GM18526 (cell line): ENCODE data around the gene SAMD4A.

Experiments
- POLR2A ChIP-seq: IDR thresholded peaks from 3 replicates; pipeline ENCODE4 v1.6.1; 2011; ENCODE audit not compliant: insufficient read length; ENCODE audit errors: extremely low read depth

Gene SAMD4A

DNA sequence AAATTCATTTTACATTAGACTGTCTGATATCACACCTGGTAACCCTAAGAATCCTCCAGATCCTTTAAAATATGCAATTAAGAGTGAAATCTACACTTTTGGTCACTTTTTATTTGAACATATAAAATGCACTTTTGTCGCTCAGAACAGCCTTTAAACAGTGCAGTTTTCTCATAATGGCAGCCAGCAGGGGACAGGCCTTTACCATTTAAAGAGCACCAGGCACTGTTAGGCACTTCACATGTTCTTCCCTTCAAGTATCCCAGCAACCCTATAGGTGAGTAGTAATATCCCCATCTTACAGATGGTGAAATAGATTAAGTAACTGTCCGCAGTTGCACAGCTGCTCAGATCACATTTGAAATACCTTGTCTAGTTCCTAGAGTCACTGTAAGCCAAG, 11.3 kb upstream of the SAMD4A start:
- TF ChIP-seq POLR2A: no peak

- TF ChIP-seq POLR2A: no peak
Measured at GRCh38 chr14:54556535-54556934, 10.4 kb upstream of the SAMD4A start.

DNA sequence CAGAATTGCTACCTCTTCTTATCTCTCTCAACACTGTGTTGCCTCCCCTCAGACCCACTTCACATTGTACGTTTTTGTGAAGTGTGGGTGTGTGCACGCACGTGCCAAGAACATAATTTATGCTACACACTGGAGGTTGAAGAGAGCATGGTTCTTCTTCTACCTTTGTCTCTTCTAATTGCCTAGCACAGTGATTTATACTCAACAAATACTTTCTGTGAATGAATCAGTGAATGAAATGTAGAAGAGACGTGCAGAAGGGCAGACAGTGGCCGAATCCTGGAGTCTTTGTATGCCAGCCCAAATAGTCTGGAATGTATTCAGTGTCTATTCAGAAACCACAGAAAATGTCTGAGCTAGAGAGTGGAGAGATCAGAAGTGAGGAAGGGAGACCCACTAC, 4.6 kb upstream of the SAMD4A start:
- TF ChIP-seq POLR2A: no peak

GRCh38 chr14:54564071-54564867, 2.7 kb upstream of the SAMD4A start:
- TF ChIP-seq POLR2A: no peak

DNA sequence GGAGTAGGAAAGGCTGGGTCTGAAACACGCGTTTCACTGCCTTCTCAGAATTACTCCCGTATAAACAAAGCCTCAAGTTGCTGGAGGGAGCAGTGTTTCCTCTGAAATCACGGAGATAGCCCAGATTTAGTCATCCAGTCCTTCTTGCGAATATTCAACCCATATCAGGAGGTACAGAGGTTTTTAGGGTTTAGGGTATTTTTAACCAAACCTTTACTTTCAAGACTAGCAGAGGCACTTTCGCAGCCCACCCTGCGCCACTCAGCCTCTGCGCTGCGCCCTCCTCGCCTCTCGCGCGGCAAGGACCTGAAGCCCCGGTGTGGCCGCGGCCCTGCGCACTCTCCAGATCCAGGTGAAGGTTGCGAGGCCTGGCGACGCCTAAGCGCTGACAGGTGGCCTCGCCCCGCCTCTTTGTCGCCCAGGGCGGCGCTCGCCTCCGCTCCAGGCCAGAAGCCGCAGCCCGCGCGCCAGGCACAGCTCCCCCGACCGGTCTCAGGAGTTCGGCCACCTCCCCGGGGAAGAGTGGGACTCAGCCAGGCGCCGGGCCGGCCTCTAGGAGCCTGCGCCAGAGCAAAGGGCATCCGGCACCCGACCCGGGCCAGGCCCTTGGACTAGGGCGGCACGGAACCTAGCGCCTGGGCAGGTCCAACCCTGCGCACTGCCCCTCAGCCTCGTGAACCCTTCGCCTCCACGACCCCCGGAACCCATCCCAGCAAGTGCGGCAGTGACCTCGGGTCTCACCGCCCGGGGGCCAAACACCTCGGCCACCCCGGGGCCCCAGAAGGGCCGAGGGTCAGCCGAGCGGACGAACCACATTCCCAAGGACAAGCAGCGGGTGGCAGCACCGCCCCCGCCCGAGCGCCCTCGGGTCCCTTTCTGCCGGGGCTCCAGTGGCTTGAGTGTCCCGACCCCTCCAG, 1.8 kb upstream of the SAMD4A start:
- peak; percentile 25 for TF ChIP-seq POLR2A

DNA sequence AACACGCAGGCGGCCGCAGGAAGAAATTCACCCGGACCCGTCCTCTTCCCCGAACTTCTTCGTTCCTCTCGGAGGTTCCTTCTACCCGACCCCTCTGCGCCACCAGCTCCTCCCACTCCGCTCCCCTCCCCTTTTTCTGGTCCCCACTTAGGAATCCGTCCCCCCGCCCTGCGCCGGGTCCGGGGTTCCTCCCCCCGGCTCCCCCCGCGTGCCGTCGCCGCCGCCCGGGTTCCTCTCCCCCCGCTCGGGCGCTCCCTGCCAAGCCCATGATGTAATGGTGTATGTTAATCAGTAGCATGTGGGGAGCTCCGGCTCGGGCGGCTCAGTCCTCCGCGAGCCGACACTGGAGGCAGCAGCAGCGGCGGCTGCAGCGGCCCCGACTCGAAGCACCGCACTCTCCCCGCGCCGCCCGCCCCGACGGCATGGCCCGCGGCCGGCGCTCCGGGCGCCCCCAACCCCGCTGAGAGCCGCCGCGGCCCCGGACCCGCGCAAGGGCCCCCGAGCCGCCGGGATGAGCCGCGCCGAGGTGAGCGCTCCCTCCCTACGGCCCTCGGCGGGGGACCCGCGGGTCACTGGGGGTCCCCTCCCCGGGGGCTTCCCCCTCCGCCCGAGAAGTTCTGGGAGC, 1.0 kb upstream of the SAMD4A start:
- peak; percentile 47 for TF ChIP-seq POLR2A

GRCh38 chr14:54567224-54567638, 303 bp downstream of the SAMD4A start:
- TF ChIP-seq POLR2A: no peak

DNA sequence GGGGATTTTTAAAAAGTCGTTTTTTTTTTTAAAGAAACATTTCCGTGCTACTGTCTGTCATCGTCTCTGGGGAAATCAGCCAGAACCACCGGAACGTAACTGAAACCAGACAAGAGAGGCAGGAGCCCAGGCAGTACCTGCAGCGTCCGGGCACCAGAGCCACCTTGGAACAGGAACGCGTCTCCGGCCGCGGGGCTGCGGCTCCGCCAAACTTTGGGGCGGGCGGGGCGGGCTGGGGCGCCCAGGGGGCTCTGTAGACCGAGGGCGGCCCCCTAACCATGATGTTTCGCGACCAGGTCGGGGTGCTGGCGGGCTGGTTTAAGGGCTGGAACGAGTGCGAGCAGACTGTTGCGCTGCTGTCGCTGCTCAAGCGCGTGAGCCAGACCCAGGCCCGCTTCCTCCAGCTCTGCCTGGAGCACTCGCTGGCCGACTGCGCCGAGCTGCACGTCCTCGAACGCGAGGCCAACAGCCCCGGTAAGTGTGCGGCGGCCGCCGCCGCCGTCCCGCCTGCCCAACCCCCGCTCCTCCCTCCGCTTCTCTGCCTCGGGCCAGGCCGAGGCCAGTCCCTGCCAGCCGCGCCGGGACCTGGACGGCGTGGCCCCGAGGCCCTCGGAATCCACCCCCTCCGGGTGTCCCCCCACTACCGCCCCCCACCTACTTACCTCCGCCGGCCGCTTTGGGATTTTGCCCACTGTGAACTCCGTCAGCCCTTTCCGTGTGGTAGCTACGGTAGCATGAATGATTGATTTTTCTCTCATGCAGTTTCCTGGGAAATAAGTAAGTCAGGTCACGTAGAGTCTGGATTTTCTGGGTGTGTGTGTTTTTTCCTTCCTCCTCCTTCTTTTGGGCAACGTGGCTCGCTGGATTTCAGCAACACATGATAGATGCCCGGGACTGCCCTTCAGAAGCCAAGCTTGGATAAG, 972 bp downstream of the SAMD4A start:
- no peak for TF ChIP-seq POLR2A

DNA sequence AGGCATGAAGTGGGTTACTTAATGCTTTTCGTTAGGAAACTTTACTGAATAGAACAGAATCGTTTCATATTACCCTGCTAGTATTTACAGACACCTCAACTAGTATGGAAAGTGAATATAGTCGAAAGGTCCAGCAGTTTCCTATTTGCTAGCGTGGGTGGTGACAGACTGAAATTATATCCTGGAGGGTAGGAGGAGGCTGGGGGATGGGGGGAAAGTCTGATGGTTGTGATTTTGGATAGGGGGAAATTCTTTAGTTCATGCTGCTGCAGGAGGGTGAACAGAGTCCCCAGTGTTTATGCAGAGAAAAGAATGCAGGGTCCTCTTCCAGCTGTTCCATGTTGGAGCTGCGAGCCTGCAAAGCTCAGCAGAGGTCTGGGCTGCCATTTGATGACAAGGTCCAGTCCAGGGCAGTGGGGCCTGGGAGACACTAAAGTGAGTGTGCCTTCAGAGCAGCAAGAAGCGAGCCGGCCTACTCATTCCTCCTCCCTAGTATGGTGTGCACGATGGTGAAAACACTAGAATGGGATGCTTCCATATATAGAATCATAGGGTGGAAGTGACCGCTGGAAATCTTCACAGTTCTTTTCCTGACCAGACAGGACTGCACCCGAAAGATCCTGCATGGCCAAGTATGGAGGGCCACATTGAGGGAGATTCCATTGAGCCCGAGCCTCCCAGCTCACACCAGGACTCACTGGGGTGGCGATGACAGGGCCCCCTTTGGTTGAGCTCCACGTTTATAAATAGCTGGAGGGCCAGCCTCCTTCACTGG, 2.1 kb downstream of the SAMD4A start:
- TF ChIP-seq POLR2A: no peak

DNA sequence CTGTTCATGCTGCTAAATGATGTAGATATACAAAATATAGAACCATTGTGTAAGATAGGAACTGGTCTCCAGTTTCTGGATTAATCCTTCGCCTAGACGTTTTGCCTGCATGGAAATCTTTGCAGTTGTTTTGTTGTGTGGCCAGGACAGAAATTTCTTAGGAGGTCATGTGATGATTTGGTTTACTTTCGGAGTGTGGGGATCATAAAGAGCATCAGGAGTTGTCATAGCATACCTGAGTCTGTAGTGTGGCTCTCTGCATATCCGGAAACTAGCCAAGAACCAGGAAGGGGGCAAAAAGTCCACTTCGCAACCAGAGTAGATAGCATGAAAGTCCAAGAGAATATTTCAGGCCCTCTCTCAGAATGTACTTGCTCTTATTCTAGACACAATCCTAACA, 3.1 kb downstream of the SAMD4A start:
- no peak for TF ChIP-seq POLR2A

DNA sequence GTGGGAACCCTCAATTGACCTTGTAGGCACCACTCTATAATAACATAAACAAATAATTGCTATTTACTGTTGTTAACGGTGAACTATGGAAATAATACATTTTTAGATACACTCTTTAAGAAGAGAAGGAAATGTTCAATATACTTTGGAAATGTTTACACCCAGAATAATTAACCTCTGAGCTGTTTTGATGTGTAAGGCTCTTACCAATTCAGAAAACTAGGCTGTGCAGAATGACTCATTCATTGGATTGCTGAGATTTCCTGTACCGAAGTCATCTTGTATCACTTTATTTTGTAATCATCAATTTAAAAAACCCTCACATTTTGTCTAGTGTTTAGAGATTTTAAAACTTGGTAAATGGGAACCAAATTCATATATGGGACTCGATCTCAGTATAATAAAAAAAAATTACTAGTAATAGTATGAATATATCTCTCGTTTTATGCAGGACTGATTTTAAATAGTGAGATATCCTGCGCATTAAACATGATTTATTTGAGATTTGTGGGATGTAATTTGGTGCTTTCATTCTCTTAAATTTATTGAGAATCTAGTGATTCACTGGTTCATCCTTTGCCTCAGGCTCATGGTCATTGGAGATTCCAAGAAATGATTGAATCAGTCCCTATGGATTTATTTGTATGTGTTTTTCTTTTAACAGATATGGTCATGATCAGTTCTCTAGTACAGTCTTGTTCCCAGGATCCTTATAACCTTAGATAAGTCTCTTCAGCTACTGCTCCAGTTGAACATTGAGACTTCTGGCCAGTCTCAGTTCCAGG, 3.9 kb downstream of the SAMD4A start:
- no peak for TF ChIP-seq POLR2A

GRCh38 chr14:54572316-54572715, 5.4 kb downstream of the SAMD4A start:
- no peak for TF ChIP-seq POLR2A

DNA sequence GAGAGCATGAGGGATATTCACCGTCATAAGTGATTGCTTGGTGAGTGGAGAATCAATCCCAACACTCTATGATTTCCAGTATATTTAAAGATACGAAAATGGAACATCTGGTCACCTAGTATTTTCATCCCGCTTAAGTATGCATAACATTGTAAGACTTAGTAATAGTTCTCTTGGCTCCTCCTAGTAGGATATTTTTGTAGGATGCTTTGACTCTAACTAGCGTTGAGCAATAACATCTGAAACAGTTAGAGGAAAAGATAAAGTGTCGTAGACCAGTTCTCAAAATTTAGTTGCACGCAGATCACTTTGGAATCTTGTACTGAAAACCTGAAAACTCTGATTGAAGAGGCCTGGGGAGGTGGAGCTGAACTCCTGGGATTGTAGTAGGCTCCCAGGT, 7.6 kb downstream of the SAMD4A start:
- TF ChIP-seq POLR2A: no peak
